Measurements from ENCODE around the gene SYNPO2.

The SYNPO2 gene

GRCh38 chr4:118884716-118885115, 3.9 kb upstream of the SYNPO2 start:
- H3K36me3 ChIP-seq (ENCODE audit: insufficient read depth, low read length) = no peaks in the 10 kb centered on the region
- TF ChIP-seq, protein P1, sequence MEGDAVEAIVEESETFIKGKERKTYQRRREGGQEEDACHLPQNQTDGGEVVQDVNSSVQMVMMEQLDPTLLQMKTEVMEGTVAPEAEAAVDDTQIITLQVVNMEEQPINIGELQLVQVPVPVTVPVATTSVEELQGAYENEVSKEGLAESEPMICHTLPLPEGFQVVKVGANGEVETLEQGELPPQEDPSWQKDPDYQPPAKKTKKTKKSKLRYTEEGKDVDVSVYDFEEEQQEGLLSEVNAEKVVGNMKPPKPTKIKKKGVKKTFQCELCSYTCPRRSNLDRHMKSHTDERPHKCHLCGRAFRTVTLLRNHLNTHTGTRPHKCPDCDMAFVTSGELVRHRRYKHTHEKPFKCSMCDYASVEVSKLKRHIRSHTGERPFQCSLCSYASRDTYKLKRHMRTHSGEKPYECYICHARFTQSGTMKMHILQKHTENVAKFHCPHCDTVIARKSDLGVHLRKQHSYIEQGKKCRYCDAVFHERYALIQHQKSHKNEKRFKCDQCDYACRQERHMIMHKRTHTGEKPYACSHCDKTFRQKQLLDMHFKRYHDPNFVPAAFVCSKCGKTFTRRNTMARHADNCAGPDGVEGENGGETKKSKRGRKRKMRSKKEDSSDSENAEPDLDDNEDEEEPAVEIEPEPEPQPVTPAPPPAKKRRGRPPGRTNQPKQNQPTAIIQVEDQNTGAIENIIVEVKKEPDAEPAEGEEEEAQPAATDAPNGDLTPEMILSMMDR (IDR thresholded peaks at IDR 0.05; ENCODE audit: borderline replicate concordance, extremely low read depth, low read length, poor library complexity, severe bottlenecking) = no peak
- TF ChIP-seq EZH2 (IDR thresholded peaks at IDR 0.05; ENCODE audit: borderline replicate concordance, low read depth, low read length, severe bottlenecking) = no peak
- ATAC-seq (ENCODE audit: insufficient read depth, low read depth) = no peak
- no peaks in the 10 kb centered on the region for H3K9me3 ChIP-seq (ENCODE audit: insufficient read depth, low read length, severe bottlenecking)
- DNase-seq = no peak
- no peak overlapping the region for H3K4me3 ChIP-seq (ENCODE audit: low read depth in 1 of 2, low read length in 2 of 2)
- H3K79me2 ChIP-seq (ENCODE audit: insufficient read depth, low read length) = no peaks in the 10 kb centered on the region
- H4K20me1 ChIP-seq (ENCODE audit: insufficient read depth, low read length) = no peaks in the 10 kb centered on the region
- no peak overlapping the region for H3K27ac ChIP-seq (ENCODE audit: low read length)
- H3K27me3 ChIP-seq (ENCODE audit: insufficient read depth, low read length, poor library complexity) = peaks cover 6% of the 10 kb centered on the region
- no peak overlapping the region for H3K9ac ChIP-seq (ENCODE audit: low read depth, low read length)
- H3K4me1 ChIP-seq (ENCODE audit: insufficient read depth, low read length) = no peaks in the 10 kb centered on the region
- no peak overlapping the region for H2AFZ ChIP-seq (ENCODE audit: low read depth, low read length)
- no peak overlapping the region for H3K4me2 ChIP-seq (ENCODE audit: insufficient read depth, low read length)

- H3K36me3 ChIP-seq (ENCODE audit: insufficient read depth, low read length) = no peaks in the 10 kb centered on the region
- H3K27me3 ChIP-seq (ENCODE audit: insufficient read depth, low read length, poor library complexity) = peaks cover 12% of the 10 kb centered on the region
- H3K4me2 ChIP-seq (ENCODE audit: insufficient read depth, low read length) = no peak overlapping the region
- TF ChIP-seq, protein P1 (IDR thresholded peaks at IDR 0.05; ENCODE audit: borderline replicate concordance, extremely low read depth, low read length, poor library complexity, severe bottlenecking) = no peak
- no peak for TF ChIP-seq EZH2 (IDR thresholded peaks at IDR 0.05; ENCODE audit: borderline replicate concordance, low read depth, low read length, severe bottlenecking)
- no peaks in the 10 kb centered on the region for H3K4me1 ChIP-seq (ENCODE audit: insufficient read depth, low read length)
- H4K20me1 ChIP-seq (ENCODE audit: insufficient read depth, low read length) = no peaks in the 10 kb centered on the region
- no peaks in the 10 kb centered on the region for H3K79me2 ChIP-seq (ENCODE audit: insufficient read depth, low read length)
- ATAC-seq (ENCODE audit: insufficient read depth, low read depth) (no peak), DNase-seq (no peak)
- H3K27ac ChIP-seq (ENCODE audit: low read length) = no peak overlapping the region
- no peak overlapping the region for H3K4me3 ChIP-seq (ENCODE audit: low read depth in 1 of 2, low read length in 2 of 2)
- H3K9ac ChIP-seq (ENCODE audit: low read depth, low read length) = no peak overlapping the region
- no peak overlapping the region for H2AFZ ChIP-seq (ENCODE audit: low read depth, low read length)
- H3K9me3 ChIP-seq (ENCODE audit: insufficient read depth, low read length, severe bottlenecking) = no peaks in the 10 kb centered on the region
These were observed 648 bp downstream of the SYNPO2 start for GRCh38 chr4:118889312-118889691.

DNA sequence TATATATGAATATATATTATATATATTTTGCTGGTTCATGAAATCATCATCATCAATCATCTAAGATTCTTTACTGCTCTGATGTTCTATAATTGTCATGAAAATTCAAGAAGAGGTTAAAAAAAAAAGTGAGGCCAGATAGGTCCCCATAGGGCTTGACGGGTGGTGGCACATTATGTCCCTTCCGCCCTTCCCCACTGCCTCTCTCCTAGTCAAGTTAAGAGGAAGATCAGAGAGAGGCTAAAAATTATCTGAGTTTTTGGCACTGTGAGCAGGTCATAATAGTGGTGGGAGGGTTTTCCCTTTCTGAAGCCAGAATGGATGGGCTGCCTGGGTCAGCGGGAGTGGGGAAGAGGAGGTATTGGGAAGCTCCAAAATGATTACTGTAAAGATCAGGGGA, 5.4 kb downstream of the SYNPO2 start:
- H3K9me3 ChIP-seq (ENCODE audit: insufficient read depth, low read length, severe bottlenecking) = no peaks in the 10 kb centered on the region
- ATAC-seq (ENCODE audit: insufficient read depth, low read depth) (no peak), DNase-seq (no peak)
- H3K9ac ChIP-seq (ENCODE audit: low read depth, low read length) = no peak overlapping the region
- no peak overlapping the region for H3K4me2 ChIP-seq (ENCODE audit: insufficient read depth, low read length)
- TF ChIP-seq, protein P1 (IDR thresholded peaks at IDR 0.05; ENCODE audit: borderline replicate concordance, extremely low read depth, low read length, poor library complexity, severe bottlenecking) = no peak
- TF ChIP-seq EZH2 (IDR thresholded peaks at IDR 0.05; ENCODE audit: borderline replicate concordance, low read depth, low read length, severe bottlenecking) = no peak
- no peaks in the 10 kb centered on the region for H3K4me1 ChIP-seq (ENCODE audit: insufficient read depth, low read length)
- peaks cover 5% of the 10 kb centered on the region for H3K27me3 ChIP-seq (ENCODE audit: insufficient read depth, low read length, poor library complexity)
- H3K27ac ChIP-seq (ENCODE audit: low read length) = no peak overlapping the region
- H3K79me2 ChIP-seq (ENCODE audit: insufficient read depth, low read length) = no peaks in the 10 kb centered on the region
- H3K4me3 ChIP-seq (ENCODE audit: low read depth in 1 of 2, low read length in 2 of 2) = no peak overlapping the region
- no peaks in the 10 kb centered on the region for H4K20me1 ChIP-seq (ENCODE audit: insufficient read depth, low read length)
- no peak overlapping the region for H2AFZ ChIP-seq (ENCODE audit: low read depth, low read length)
- no peaks in the 10 kb centered on the region for H3K36me3 ChIP-seq (ENCODE audit: insufficient read depth, low read length)

DNA sequence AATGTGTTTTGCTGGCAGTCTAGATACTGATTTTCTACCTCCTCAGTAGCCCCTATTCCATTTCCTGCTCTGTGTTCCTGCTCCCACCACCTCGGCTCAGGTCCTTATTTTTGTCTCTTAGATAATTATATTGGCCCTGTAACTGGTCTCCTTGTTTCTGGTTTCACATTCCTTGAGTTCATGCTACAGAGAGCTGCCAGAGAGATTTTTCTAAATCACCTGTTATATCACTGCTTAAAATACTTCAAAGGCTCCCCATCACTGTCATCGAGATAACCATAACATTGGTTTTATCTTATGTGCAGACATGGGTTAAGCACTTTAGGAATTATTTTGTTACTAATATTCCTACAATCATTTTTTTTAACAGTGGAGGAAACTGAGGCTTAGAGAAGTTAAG, 9.6 kb downstream of the SYNPO2 start:
- Histone ChIP-seq H3K27me3 (ENCODE audit: insufficient read depth, low read length, poor library complexity) (no peaks in the 10 kb centered on the region), H3K9ac (ENCODE audit: low read depth, low read length) (no peak overlapping the region), H3K27ac (ENCODE audit: low read length) (no peak overlapping the region), H3K79me2 (ENCODE audit: insufficient read depth, low read length) (no peaks in the 10 kb centered on the region), H3K4me2 (ENCODE audit: insufficient read depth, low read length) (no peak overlapping the region), H3K4me1 (ENCODE audit: insufficient read depth, low read length) (no peaks in the 10 kb centered on the region), H3K36me3 (ENCODE audit: insufficient read depth, low read length) (no peaks in the 10 kb centered on the region), H2AFZ (ENCODE audit: low read depth, low read length) (no peak overlapping the region), H4K20me1 (ENCODE audit: insufficient read depth, low read length) (no peaks in the 10 kb centered on the region), H3K9me3 (ENCODE audit: insufficient read depth, low read length, severe bottlenecking) (no peaks in the 10 kb centered on the region), H3K4me3 (ENCODE audit: low read depth in 1 of 2, low read length in 2 of 2) (no peak overlapping the region)
- no peak for ATAC-seq (ENCODE audit: insufficient read depth, low read depth)
- no peak for TF ChIP-seq EZH2 (IDR thresholded peaks at IDR 0.05; ENCODE audit: borderline replicate concordance, low read depth, low read length, severe bottlenecking)
- TF ChIP-seq, protein P1 (IDR thresholded peaks at IDR 0.05; ENCODE audit: borderline replicate concordance, extremely low read depth, low read length, poor library complexity, severe bottlenecking) = no peak
- no peak for DNase-seq

Measured in DND-41 (cell line).